ENCODE data around the gene PTPN5. TPM values are rescaled to one million over a fixed set of nuclear protein-coding genes. Genes with fewer than 3 reads are reported as not detected.

Gene PTPN5
- total RNA-seq, 4 donors from 2014 or later = 0.15 to 1.7 (median 1.3) TPM; not detected in 1

DNA sequence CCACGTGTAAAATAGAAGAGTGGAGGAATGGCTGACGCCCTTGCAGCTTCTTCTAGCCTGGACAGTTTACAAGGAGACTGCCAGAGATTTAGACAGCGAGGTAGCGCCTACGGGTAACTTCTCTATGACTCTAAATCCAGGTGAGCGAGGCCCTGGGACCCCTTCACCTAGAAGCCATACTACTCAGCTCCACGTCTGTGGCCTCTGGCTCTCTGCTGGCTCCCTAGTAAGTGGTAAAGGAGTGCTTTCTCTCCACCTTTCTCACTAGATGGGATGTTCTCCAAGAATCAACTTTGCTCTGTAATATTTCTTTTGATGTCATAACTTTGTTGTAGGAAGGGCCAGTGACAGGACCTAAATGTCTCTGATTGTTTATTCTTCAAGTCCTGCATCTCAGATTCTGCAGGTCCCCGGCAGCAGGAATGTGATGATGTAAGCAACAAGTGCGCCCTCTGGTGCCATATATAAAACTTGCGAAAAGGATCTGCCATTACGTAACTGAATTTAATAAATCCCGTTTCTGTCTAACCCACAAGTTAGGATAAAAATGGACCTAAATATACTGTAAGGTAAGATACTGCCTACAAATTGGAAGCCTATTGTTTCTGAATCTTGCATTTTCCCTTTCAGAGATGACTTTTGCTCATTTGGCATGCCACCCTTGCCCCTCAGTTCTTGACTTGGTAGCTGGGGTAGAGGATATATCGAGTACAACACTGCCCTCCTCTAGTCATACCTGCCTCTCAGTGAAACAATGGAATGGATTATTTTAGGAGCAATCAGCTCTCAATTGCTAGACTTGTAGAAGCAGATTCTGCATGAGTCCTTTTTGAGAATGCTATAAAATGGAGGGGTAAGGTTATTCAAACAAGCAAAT lies 11.0 kb upstream of the PTPN5 start:
- Histone ChIP-seq H3K27me3 (no peaks in the 10 kb centered on the region), H3K4me1 (no peaks in the 10 kb centered on the region), H3K27ac (no peak overlapping the region), H3K9me3 (no peaks in the 10 kb centered on the region), H3K36me3 (no peaks in the 10 kb centered on the region), H3K4me3 (no peak overlapping the region)
- TF ChIP-seq, protein P1, sequence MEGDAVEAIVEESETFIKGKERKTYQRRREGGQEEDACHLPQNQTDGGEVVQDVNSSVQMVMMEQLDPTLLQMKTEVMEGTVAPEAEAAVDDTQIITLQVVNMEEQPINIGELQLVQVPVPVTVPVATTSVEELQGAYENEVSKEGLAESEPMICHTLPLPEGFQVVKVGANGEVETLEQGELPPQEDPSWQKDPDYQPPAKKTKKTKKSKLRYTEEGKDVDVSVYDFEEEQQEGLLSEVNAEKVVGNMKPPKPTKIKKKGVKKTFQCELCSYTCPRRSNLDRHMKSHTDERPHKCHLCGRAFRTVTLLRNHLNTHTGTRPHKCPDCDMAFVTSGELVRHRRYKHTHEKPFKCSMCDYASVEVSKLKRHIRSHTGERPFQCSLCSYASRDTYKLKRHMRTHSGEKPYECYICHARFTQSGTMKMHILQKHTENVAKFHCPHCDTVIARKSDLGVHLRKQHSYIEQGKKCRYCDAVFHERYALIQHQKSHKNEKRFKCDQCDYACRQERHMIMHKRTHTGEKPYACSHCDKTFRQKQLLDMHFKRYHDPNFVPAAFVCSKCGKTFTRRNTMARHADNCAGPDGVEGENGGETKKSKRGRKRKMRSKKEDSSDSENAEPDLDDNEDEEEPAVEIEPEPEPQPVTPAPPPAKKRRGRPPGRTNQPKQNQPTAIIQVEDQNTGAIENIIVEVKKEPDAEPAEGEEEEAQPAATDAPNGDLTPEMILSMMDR (IDR thresholded peaks at IDR 0.05) = peak in 1 of 2 donors; percentile 40
- TF ChIP-seq POLR2A (IDR thresholded peaks at IDR 0.05) = no peak
- TF ChIP-seq EP300 (IDR thresholded peaks at IDR 0.05) = no peak
- no peak for TF ChIP-seq POLR2AphosphoS5 (IDR thresholded peaks at IDR 0.05)
- WGBS = 39% methylated on average over 13 of the region's 13 CpGs
- DNase-seq (ENCODE audit: low spot score in 2 of 2) = no peak

DNA sequence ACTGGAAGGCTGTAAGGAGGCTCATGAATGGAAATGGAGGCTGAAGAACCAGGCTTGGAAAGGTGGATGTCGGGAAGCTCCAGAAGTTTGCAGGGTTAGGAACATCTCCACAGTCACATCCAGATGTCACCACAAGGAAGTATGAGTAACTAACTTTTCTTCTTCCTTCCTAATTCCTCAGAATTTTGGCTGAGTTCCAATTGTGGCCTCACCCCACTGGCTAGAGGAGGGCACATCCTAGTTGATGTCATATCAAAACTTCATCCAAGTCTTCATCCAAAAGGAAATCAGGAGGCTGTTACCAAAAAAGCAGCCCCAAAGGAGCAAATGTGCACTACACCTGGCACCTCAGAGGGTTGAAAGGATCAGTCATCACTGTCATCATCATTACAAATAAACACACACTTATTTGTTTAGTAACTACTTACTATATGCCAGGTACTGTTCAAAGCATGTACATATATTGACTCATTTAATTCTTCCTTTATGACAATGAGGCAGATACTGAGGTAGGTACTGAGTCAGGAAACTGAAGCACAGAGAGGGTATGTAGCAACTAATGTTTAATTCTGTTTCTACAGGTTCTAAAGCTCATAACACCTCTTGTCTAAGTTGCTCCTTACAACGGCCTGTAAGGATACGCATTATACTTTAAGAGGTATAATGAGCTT lies 7.3 kb upstream of the PTPN5 start:
- TF ChIP-seq, protein P1 (IDR thresholded peaks at IDR 0.05) = no peak
- TF ChIP-seq EP300 (IDR thresholded peaks at IDR 0.05) (no peak), POLR2AphosphoS5 (IDR thresholded peaks at IDR 0.05) (no peak), POLR2A (IDR thresholded peaks at IDR 0.05) (no peak)
- no peak overlapping the region for H3K4me3 ChIP-seq
- peaks cover 23% of the 10 kb centered on the region for H3K27me3 ChIP-seq
- no peaks in the 10 kb centered on the region for H3K36me3 ChIP-seq
- H3K4me1 ChIP-seq = no peaks in the 10 kb centered on the region
- no peak for DNase-seq (ENCODE audit: low spot score in 2 of 2)
- H3K27ac ChIP-seq = no peak overlapping the region
- H3K9me3 ChIP-seq = no peaks in the 10 kb centered on the region
- 90% methylated on average over 3 of the region's 3 CpGs for WGBS

DNA sequence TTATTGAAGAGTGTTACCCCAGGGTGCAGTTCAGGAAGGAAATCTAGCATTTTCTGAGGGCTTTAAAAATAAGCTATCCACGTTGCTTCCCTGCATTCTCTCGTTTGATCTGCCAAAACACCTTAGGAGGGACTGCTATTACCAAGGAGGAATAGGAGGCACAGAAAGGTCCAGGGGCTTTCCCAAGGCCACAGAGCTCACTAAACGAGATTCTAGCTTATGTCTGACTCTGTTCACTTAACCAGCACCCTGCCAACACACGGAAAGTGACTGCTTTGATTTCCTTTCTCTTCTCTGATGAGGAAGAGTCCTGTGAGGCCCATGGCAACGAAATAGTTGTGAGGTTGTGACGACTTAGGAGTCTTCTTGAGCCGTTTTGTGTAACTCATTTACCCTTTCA lies 3.4 kb upstream of the PTPN5 start:
- Histone ChIP-seq H3K36me3 (no peaks in the 10 kb centered on the region), H3K9me3 (no peaks in the 10 kb centered on the region), H3K27me3 (peaks cover 63% of the 10 kb centered on the region), H3K4me1 (peaks cover 15% of the 10 kb centered on the region), H3K27ac (no peak overlapping the region), H3K4me3 (no peak overlapping the region)
- 40% methylated on average over 7 of the region's 7 CpGs for WGBS
- no peak for DNase-seq (ENCODE audit: low spot score in 2 of 2)
- TF ChIP-seq POLR2A (IDR thresholded peaks at IDR 0.05) (no peak), POLR2AphosphoS5 (IDR thresholded peaks at IDR 0.05) (no peak)
- TF ChIP-seq, protein P1 (IDR thresholded peaks at IDR 0.05) = no peak

DNA sequence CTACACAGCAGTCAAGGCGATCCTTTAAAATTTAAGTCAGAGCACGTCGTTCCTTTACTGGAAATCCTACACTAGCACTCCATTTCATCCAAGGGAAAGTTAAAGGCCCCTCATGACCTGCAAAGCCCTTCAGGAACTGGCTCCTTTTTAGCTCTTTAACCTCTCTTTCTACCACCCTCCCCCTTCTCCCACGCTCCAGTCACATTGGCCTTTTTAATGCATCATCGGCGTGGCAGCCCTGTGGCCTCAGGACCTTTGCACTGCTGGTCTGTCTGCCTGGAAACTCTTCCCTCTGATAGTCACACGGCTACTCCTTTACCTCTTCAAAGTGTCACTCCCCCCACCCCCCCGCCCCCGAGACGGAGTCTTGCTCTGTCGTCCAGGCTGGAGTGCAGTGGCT lies 1.2 kb upstream of the PTPN5 start:
- TF ChIP-seq, protein P1 (IDR thresholded peaks at IDR 0.05) = no peak
- no peak for TF ChIP-seq EP300 (IDR thresholded peaks at IDR 0.05)
- no peak for TF ChIP-seq POLR2A (IDR thresholded peaks at IDR 0.05)
- no peak for TF ChIP-seq POLR2AphosphoS5 (IDR thresholded peaks at IDR 0.05)
- no peaks in the 10 kb centered on the region for H3K36me3 ChIP-seq
- H3K4me3 ChIP-seq = no peak overlapping the region
- peaks cover 75% of the 10 kb centered on the region for H3K27me3 ChIP-seq
- no peak for DNase-seq (ENCODE audit: low spot score in 2 of 2)
- 72% methylated on average over 11 of the region's 11 CpGs for WGBS
- peaks cover 15% of the 10 kb centered on the region for H3K4me1 ChIP-seq
- H3K9me3 ChIP-seq = no peaks in the 10 kb centered on the region
- no peak overlapping the region for H3K27ac ChIP-seq

DNA sequence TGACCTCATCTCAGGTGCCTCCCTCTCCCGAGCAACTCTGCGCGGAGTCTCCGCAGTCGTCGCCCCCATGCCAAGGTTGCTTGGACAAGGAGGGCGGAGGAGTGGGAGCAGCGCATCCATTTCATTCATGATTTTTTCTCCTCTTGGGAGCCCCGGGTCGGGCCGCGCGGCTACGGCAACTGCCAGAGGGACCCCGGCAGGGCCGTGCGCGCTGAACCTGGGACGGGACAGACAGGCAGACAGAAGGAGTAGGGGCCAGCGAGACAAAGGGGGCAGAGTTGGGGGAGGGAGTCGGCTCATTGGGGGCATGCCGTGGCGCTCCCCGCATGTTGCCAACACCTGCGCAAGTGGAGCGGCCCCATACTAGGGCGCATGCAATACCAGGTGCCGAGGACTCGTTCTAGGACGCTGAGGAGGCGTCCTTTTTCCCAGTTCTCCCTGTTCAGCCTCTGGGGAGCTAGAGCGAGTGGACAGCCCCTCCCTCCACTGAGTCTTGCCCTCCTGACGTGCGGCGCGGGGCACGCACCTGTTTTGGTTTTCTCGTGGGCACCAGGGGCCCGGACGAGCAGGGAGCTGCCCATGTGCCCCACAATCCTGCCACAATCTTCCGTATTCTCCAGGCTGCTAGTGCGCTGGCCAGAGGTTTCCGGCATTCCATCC lies 501 bp upstream of the PTPN5 start:
- DNase-seq (ENCODE audit: low spot score in 2 of 2) = no peak
- Histone ChIP-seq H3K4me1 (peaks cover 15% of the 10 kb centered on the region), H3K4me3 (peak overlapping the region; percentile 36), H3K9me3 (no peaks in the 10 kb centered on the region), H3K27me3 (peaks cover 71% of the 10 kb centered on the region), H3K27ac (no peak overlapping the region), H3K36me3 (no peaks in the 10 kb centered on the region)
- 3% methylated on average over 16 of the region's 43 CpGs for WGBS
- TF ChIP-seq POLR2AphosphoS5 (IDR thresholded peaks at IDR 0.05) (no peak), EP300 (IDR thresholded peaks at IDR 0.05) (no peak), POLR2A (IDR thresholded peaks at IDR 0.05) (no peak)
- TF ChIP-seq, protein P1 (IDR thresholded peaks at IDR 0.05) = no peak
